K562 (cell line): ENCODE data around the gene EPHB4. TPM values are rescaled to one million over a fixed set of nuclear protein-coding genes. Genes with fewer than 3 reads are reported as not detected.

Experiments
- ATAC-seq: fragments of 200-7000 bp; cut with Tn5 transposase; 3 replicates; pipeline ENCODE4 v1.9.1; 2020; ENCODE audit warnings: moderate library complexity
- BruUV-seq: library from RNA; stranded (reverse); fragments of 400-500 nt; replicated peaks from 2 replicates; lab custom pipeline; 2021; lab: Mats Ljungman, UMichigan
- CTCF ChIA-PET: fragments of 300-600 bp; formaldehyde crosslinking; extraction: SDS; loops from one replicate; lab custom pipeline; 2021; ENCODE audit warnings: low intra/inter-chr PET ratio; lab: Yijun Ruan, JAX
- POLR2A ChIA-PET: fragments of 300-600, 350-650 bp; sonication (Branson Sonifier 250); formaldehyde crosslinking; extraction: SDS; loops from one replicate; lab custom pipeline; 2021; ENCODE audit warnings: antibody characterized with exemption, inconsistent platforms; lab: Yijun Ruan, JAX
- DNase-seq, 4 experiments: peaks; one replicate each; pipeline versions ENCODE4 v3.0.0 to v3.0.0-alpha.2; 2011 to 2018; ENCODE audit warnings: low spot score in 3 of 4, mixed read lengths in 3 of 4; ENCODE audit errors: extremely low read depth in 1 of 4
- FAIRE-seq: peaks from 2 replicates; lab custom pipeline; 2011; peaks lifted over from hg19 to GRCh38; lab: Jason Lieb, UNC
- H2AFZ ChIP-seq: 2 replicates; pipeline ENCODE4 v1.6.0; 2011; ENCODE audit warnings: low read depth, low read length, control low read depth, inconsistent platforms
- H3K27ac ChIP-seq: fragments of 200-600 bp; 3 replicates; pipeline ENCODE4 v1.8.0; 2011; ENCODE audit warnings: low read depth, mild to moderate bottlenecking, control low read depth, inconsistent platforms, low read length, moderate library complexity, mixed read lengths; ENCODE audit errors: extremely low read depth
- H3K27me3 ChIP-seq, 2 experiments: fragments of 300-600 bp in 1 of 2; 2 replicates in 1 of 2; 3 replicates in 1 of 2; pipeline versions ENCODE4 v1.6.0 to v1.8.0; 2011; ENCODE audit warnings: inconsistent platforms in 2 of 2, low read length in 2 of 2, mild to moderate bottlenecking in 1 of 2, mixed read lengths in 1 of 2, moderate library complexity in 1 of 2; ENCODE audit not compliant: control insufficient read depth in 2 of 2, insufficient read depth in 2 of 2
- H3K36me3 ChIP-seq: fragments of 300-600 bp; 3 replicates; pipeline ENCODE4 v1.8.0; 2011; ENCODE audit warnings: mild to moderate bottlenecking, low read length, inconsistent platforms; ENCODE audit not compliant: control insufficient read depth, insufficient read depth
- H3K4me1 ChIP-seq, 2 experiments: fragments of 200-600 bp in 1 of 2; replicated peaks in 1 of 2; 2 replicates in 1 of 2; 3 replicates in 1 of 2; pipeline versions ENCODE4 v1.5.1 to v1.8.0; 2011; ENCODE audit warnings: inconsistent platforms in 2 of 2, low read length in 2 of 2, mild to moderate bottlenecking in 1 of 2, mixed read lengths in 1 of 2, moderate library complexity in 1 of 2; ENCODE audit not compliant: control insufficient read depth in 2 of 2, insufficient read depth in 2 of 2
- H3K4me2 ChIP-seq: 2 replicates; pipeline ENCODE4 v1.6.1; 2011; ENCODE audit warnings: low read length, control low read depth, inconsistent platforms, mixed read lengths; ENCODE audit not compliant: insufficient read depth
- H3K4me3 ChIP-seq: fragments of 200-600 bp; sonication (generic), shearing (Covaris generic); 2 replicates; pipeline ENCODE4 v1.5.1; 2016; ENCODE audit warnings: control low read depth, inconsistent platforms
- H3K79me2 ChIP-seq: fragments of 200-600 bp; 3 replicates; pipeline ENCODE4 v1.8.0; 2011; ENCODE audit warnings: low read length, inconsistent platforms; ENCODE audit not compliant: control insufficient read depth, insufficient read depth
- H3K9ac ChIP-seq, 2 experiments: 2 replicates each; pipeline versions ENCODE4 v1.6.0 to v1.6.1; 2011; ENCODE audit warnings: low read depth in 2 of 2, low read length in 2 of 2, control low read depth in 1 of 2, inconsistent platforms in 1 of 2, mild to moderate bottlenecking in 1 of 2, mixed read lengths in 1 of 2; ENCODE audit not compliant: insufficient read depth in 1 of 2
- H3K9me1 ChIP-seq: one replicate; pipeline ENCODE4 v1.6.0; 2011; ENCODE audit warnings: inconsistent platforms, mild to moderate bottlenecking, low read length, moderate library complexity; ENCODE audit not compliant: control insufficient read depth, insufficient read depth
- H3K9me3 ChIP-seq: replicated peaks from 2 replicates; pipeline ENCODE4 v1.5.1; 2011; ENCODE audit warnings: low read depth, low read length, inconsistent platforms; ENCODE audit not compliant: control insufficient read depth, insufficient read depth
- H4K20me1 ChIP-seq: replicated peaks from 2 replicates; pipeline ENCODE4 v1.6.1; 2011; ENCODE audit warnings: low read length, inconsistent platforms, mixed read lengths; ENCODE audit not compliant: control insufficient read depth, insufficient read depth
- BMI1 ChIP-seq: fragments of 150-350 bp; IDR thresholded peaks from 2 replicates; pipeline ENCODE4 v1.6.1; 2014; ENCODE audit warnings: low read length
- CHCHD3 ChIP-seq: fragments of 250-450 bp; sonication (Bioruptor Pico); IDR thresholded peaks from 2 replicates; pipeline ENCODE4 v2.1.2; 2022; ENCODE audit warnings: mild to moderate bottlenecking
- CHD2 ChIP-seq: IDR thresholded peaks from 2 replicates; pipeline ENCODE4 v1.6.1; 2011; ENCODE audit warnings: low read depth, low read length
- DACH1 ChIP-seq: fragments of 450-650 bp; IDR thresholded peaks from 2 replicates; pipeline ENCODE4 v1.6.1; 2018; ENCODE audit not compliant: partially characterized antibody
- ETV1 ChIP-seq: fragments of 450-650 bp; conservative IDR thresholded peaks from 2 replicates; pipeline ENCODE4 v1.6.1; 2016; ENCODE audit warnings: missing genetic modification characterization, control low read depth, low read depth, missing compliant biosample characterization
- HNRNPL ChIP-seq: fragments of 200-400 bp; formaldehyde crosslinking; IDR thresholded peaks from 2 replicates; pipeline ENCODE4 v1.6.1; 2017; ENCODE audit warnings: low read depth, mild to moderate bottlenecking, low read length
- LCOR ChIP-seq: sonication (generic); formaldehyde crosslinking; IDR thresholded peaks from 2 replicates; pipeline ENCODE4 v1.8.0; 2022; ENCODE audit warnings: mild to moderate bottlenecking, missing genetic modification reagents
- MAFK ChIP-seq: IDR thresholded peaks from 2 replicates; pipeline ENCODE4 v1.6.1; 2011; ENCODE audit warnings: low read length, improper control_type of control experiment
- MCM5 ChIP-seq: fragments of 450-650 bp; IDR thresholded peaks from 2 replicates; pipeline ENCODE4 v1.6.1; 2016; ENCODE audit warnings: low read depth
- RCOR1 ChIP-seq, 2 experiments: IDR thresholded peaks; 2 replicates each; pipeline ENCODE4 v1.6.1; 2012; ENCODE audit warnings: low read depth in 2 of 2, low read length in 2 of 2, borderline replicate concordance in 1 of 2, improper control_type of control experiment in 1 of 2
- SAFB ChIP-seq: fragments of 200-400 bp; formaldehyde crosslinking; IDR thresholded peaks from 2 replicates; pipeline ENCODE4 v1.6.1; 2017; ENCODE audit warnings: low read depth, low read length, borderline replicate concordance
- SMARCB1 ChIP-seq: IDR thresholded peaks from 2 replicates; pipeline ENCODE4 v1.6.1; 2011; ENCODE audit warnings: improper control_type of control experiment, low read depth; ENCODE audit not compliant: insufficient read length
- SUPT5H ChIP-seq: fragments of 450-650 bp; IDR thresholded peaks from 2 replicates; pipeline ENCODE4 v1.6.1; 2016
- TCF7 ChIP-seq: sonication (generic); IDR thresholded peaks from 2 replicates; pipeline ENCODE4 v1.6.1; 2016; ENCODE audit warnings: antibody characterized with exemption, borderline replicate concordance
- THAP7 ChIP-seq: fragments of 250-450 bp; sonication (Bioruptor Pico); IDR thresholded peaks from 2 replicates; pipeline ENCODE4 v1.5.0; 2021
- U2AF2 ChIP-seq: fragments of 200-400 bp; formaldehyde crosslinking; optimal IDR thresholded peaks from 2 replicates; pipeline ENCODE3; 2017; ENCODE audit warnings: low read depth, mild to moderate bottlenecking, low read length
- ZNF239 ChIP-seq: fragments of 250-450 bp; sonication (Bioruptor Pico); IDR thresholded peaks from 2 replicates; pipeline ENCODE4 v1.4.0; 2020; ENCODE audit warnings: mild to moderate bottlenecking
- ZNF347 ChIP-seq: fragments of 450-650 bp; formaldehyde crosslinking; IDR thresholded peaks from 2 replicates; pipeline ENCODE4 v1.4.0; 2020; ENCODE audit warnings: low read depth, mild to moderate bottlenecking, moderate library complexity
- whole genome bisulfite sequencing: fragments of 100-300 bp; shearing (Covaris generic); methylation state at CpG from one replicate; pipeline ENCODE4 v1.1.6; 2016; ENCODE audit warnings: low coverage, mixed read lengths; ENCODE audit not compliant: insufficient coverage; ENCODE audit errors: missing lambda C conversion rate; 5-methylcytosine and 5-hydroxymethylcytosine counted together
- in situ Hi-C: fragments of 300-500 bp; cut with MboI; formaldehyde crosslinking; loops from 4 replicates; pipeline ENCODE4 v1.15.0; 2018; ENCODE audit warnings: inconsistent platforms, mixed read lengths
- intact Hi-C: fragments of 100-400 bp; cut with micrococcal nuclease; formaldehyde crosslinking; loops from 2 replicates; pipeline ENCODE4 v1.14.2; 2022
- polyA plus RNA-seq, 8 experiments: library from polyadenylated mRNA; depleted of rRNA in 4 of 8; stranded (reverse) in 5 of 8; unstranded in 3 of 8; fragments of >200 nt; fragmentation: Nextera tagmentation in 2 of 8; fragmentation: Illumina TruSeq in 1 of 8; extraction: Ambion mirVana in 2 of 8; extraction: Trizol in 1 of 8; gene quantifications; 2 replicates each; pipeline versions ENCODE4 v1.2.1 to v1.2.3, GENCODE V29; 2011 to 2014; ENCODE audit warnings: inconsistent platforms in 1 of 8, missing spikeins in 1 of 8
- total RNA-seq, 7 experiments: library from RNA; depleted of rRNA in 6 of 7; stranded (reverse); fragments of >200 nt in 6 of 7; fragmentation: Illumina TruSeq in 2 of 7; extraction: Trizol in 2 of 7; gene quantifications; 2 replicates each; pipeline versions ENCODE4 v1.2.1 to v1.2.3, GENCODE V29; 2011 to 2021; ENCODE audit warnings: low replicate concordance in 1 of 7
- TF ChIP-seq, protein P1 (sequence below): fragments of 450-650 bp; IDR thresholded peaks from 2 replicates; pipeline ENCODE4 v1.6.1; 2018; ENCODE audit warnings: mild to moderate bottlenecking, low read depth; ENCODE audit not compliant: partially characterized antibody
- TF ChIP-seq, protein P2 (sequence below): fragments of 450-650 bp; IDR thresholded peaks from one replicate; pipeline ENCODE4 v1.6.1; 2018; ENCODE audit warnings: mild to moderate bottlenecking, moderate library complexity; ENCODE audit not compliant: partially characterized antibody

Gene EPHB4
- total and polyA plus RNA-seq, 9 of the 15 experiments (the other 6 are each of a cell fraction or from before 2014, with no cell fraction given) = 1.2 to 82.1 (median 37.9) TPM

GRCh38 chr7:100836812-100837098, 9.4 kb upstream of the EPHB4 start:
- peak in 1 of 4 experiments; percentile 40 for DNase-seq
- TF ChIP-seq CHCHD3 (no peak), MAFK (no peak), SUPT5H (no peak), SMARCB1 (no peak), THAP7 (CRISPR knock-in tag) (no peak), BMI1 (no peak), ZNF347 (CRISPR knock-in tag) (no peak), ETV1 (tag) (no peak), MCM5 (no peak), CHD2 (no peak), DACH1 (no peak), HNRNPL (no peak), ZNF239 (CRISPR knock-in tag) (no peak), U2AF2 (no peak), TCF7 (no peak), RCOR1 (IDR thresholded peaks at IDR 0.05; ENCODE audit: borderline replicate concordance in 1 of 2, low read depth in 2 of 2, low read length in 2 of 2) (no peak), LCOR (no peak), SAFB (no peak)
- TF ChIP-seq, protein P1, sequence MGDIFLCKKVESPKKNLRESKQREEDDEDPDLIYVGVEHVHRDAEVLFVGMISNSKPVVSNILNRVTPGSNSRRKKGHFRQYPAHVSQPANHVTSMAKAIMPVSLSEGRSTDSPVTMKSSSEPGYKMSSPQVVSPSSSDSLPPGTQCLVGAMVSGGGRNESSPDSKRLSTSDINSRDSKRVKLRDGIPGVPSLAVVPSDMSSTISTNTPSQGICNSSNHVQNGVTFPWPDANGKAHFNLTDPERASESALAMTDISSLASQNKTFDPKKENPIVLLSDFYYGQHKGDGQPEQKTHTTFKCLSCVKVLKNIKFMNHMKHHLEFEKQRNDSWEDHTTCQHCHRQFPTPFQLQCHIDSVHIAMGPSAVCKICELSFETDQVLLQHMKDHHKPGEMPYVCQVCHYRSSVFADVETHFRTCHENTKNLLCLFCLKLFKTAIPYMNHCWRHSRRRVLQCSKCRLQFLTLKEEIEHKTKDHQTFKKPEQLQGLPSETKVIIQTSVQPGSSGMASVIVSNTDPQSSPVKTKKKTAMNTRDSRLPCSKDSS = no peak
- TF ChIP-seq, protein P2, sequence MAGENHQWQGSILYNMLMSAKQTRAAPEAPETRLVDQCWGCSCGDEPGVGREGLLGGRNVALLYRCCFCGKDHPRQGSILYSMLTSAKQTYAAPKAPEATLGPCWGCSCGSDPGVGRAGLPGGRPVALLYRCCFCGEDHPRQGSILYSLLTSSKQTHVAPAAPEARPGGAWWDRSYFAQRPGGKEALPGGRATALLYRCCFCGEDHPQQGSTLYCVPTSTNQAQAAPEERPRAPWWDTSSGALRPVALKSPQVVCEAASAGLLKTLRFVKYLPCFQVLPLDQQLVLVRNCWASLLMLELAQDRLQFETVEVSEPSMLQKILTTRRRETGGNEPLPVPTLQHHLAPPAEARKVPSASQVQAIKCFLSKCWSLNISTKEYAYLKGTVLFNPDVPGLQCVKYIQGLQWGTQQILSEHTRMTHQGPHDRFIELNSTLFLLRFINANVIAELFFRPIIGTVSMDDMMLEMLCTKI = no peak
- 31% methylated on average over 3 of the region's 6 CpGs for WGBS
- no peaks in the 10 kb centered on the region for H4K20me1 ChIP-seq
- no TSS peak for BruUV-seq
- H3K4me1 ChIP-seq = peaks cover 12 to 48% of the 10 kb centered on the region in 2 experiments; a peak in 3 of 5 replicates
- peak overlapping the region; percentile 72 for H3K4me2 ChIP-seq
- no peaks in the 10 kb centered on the region for H3K9me3 ChIP-seq
- no peaks in the 10 kb centered on the region for H3K27me3 ChIP-seq
- H3K36me3 ChIP-seq = no peaks in the 10 kb centered on the region
- H3K9me1 ChIP-seq = no peaks in the 10 kb centered on the region
- in situ Hi-C loops (no loop called here), intact Hi-C loops (no loop called here)
- H3K4me3 ChIP-seq = peak overlapping the region; percentile 21; the same call in 1 of the 2 replicates
- H3K9ac ChIP-seq = peak overlapping the region; percentile 74 to 88
- no peak for FAIRE-seq
- H3K79me2 ChIP-seq = no peaks in the 10 kb centered on the region
- CTCF ChIA-PET = interaction anchor here (0.6 kb wide), 1 partner anchor 115 kb away, joined by 3 read pairs; no protein-coding TSS in a partner anchor
- H3K27ac ChIP-seq = peak overlapping the region; percentile 80
- no peak for ATAC-seq
- POLR2A ChIA-PET = no interaction called here
- peak overlapping the region; percentile 87; the same call in 1 of the 2 replicates for H2AFZ ChIP-seq
